Endodermal cell (in vitro differentiated cells): ENCODE measurements around the gene LRRK1. TPM values are rescaled to one million over a fixed set of nuclear protein-coding genes. Genes with fewer than 3 reads are reported as not detected.

Source experiments
- DNase-seq: peaks from one replicate; pipeline ENCODE4 v3.0.0-alpha.2; 2017
- H3K27ac ChIP-seq: 2 replicates; pipeline ENCODE4 v1.5.1; 2013; ENCODE audit warnings: mild to moderate bottlenecking, low read depth, low read length, moderate library complexity
- H3K27me3 ChIP-seq: 2 replicates; pipeline ENCODE4 v1.6.1; 2013; ENCODE audit warnings: mild to moderate bottlenecking, low read length, moderate library complexity; ENCODE audit not compliant: insufficient read depth, control insufficient read depth, poor library complexity, severe bottlenecking
- H3K36me3 ChIP-seq: 2 replicates; pipeline ENCODE4 v1.7.0; 2013; ENCODE audit warnings: mild to moderate bottlenecking, low read length, moderate library complexity; ENCODE audit not compliant: control insufficient read depth, insufficient read depth
- H3K4me1 ChIP-seq: one replicate; pipeline ENCODE4 v1.7.0; 2013; ENCODE audit warnings: low read length; ENCODE audit not compliant: control insufficient read depth, insufficient read depth
- H3K4me3 ChIP-seq: 2 replicates; pipeline ENCODE4 v1.5.1; 2013; ENCODE audit warnings: mild to moderate bottlenecking, low read length, moderate library complexity
- H3K9ac ChIP-seq: 2 replicates; pipeline ENCODE4 v1.6.1; 2013; ENCODE audit warnings: mild to moderate bottlenecking, low read length, moderate library complexity; ENCODE audit not compliant: poor library complexity, severe bottlenecking; ENCODE audit errors: extremely low read depth
- H3K9me3 ChIP-seq: 2 replicates; pipeline ENCODE4 v1.6.1; 2013; ENCODE audit warnings: mild to moderate bottlenecking, low read length, moderate library complexity; ENCODE audit not compliant: control insufficient read depth
- H3K27ac Mint-ChIP-seq: 2 replicates; pipeline ENCODE4 v1.8.0; 2020; ENCODE audit warnings: mixed read lengths
- H3K27me3 Mint-ChIP-seq: 2 replicates; pipeline ENCODE4 v1.8.0; 2021; ENCODE audit warnings: mild to moderate bottlenecking, mixed read lengths; ENCODE audit not compliant: insufficient read depth
- H3K36me3 Mint-ChIP-seq: 2 replicates; pipeline ENCODE4 v1.8.0; 2020; ENCODE audit warnings: low read depth, mixed read lengths
- H3K4me1 Mint-ChIP-seq: 2 replicates; pipeline ENCODE4 v1.8.0; 2020; ENCODE audit warnings: mixed read lengths
- H3K4me3 Mint-ChIP-seq: 2 replicates; pipeline ENCODE4 v1.8.0; 2020; ENCODE audit warnings: mild to moderate bottlenecking, moderate library complexity, mixed read lengths
- H3K9me3 Mint-ChIP-seq: 2 replicates; pipeline ENCODE4 v1.8.0; 2020; ENCODE audit warnings: mild to moderate bottlenecking, mixed read lengths
- CTCF ChIP-seq: fragments of 200-600 bp; sonication (generic); conservative IDR thresholded peaks from 2 replicates; pipeline ENCODE4 v1.5.0; 2021; ENCODE audit warnings: antibody characterized with exemption, mild to moderate bottlenecking
- WGBS, 2 experiments: methylation state at CpG; one replicate each; pipeline versions ENCODE4 v1.1.5 to v1.1.7; 2013; ENCODE audit warnings: missing lambda C conversion rate in 2 of 2, mixed read lengths in 1 of 2; ENCODE audit not compliant: insufficient coverage in 1 of 2, insufficient read length in 1 of 2; 5-methylcytosine and 5-hydroxymethylcytosine counted together
- total RNA-seq, 2 donors: library from RNA; stranded (reverse); fragmentation: NEBNext Ultra II Directional in 1 of 2; extraction: Animal tissue kit (Norgen Biotek cat#: 25700) in 1 of 2; gene quantifications; 2 replicates in 1 of 2; 3 replicates in 1 of 2; pipeline ENCODE4 v1.2.1, GENCODE V29; 2021

LRRK1 gene
- total RNA-seq, 2 donors from 2014 or later = 2.7 to 5.1 TPM

DNA sequence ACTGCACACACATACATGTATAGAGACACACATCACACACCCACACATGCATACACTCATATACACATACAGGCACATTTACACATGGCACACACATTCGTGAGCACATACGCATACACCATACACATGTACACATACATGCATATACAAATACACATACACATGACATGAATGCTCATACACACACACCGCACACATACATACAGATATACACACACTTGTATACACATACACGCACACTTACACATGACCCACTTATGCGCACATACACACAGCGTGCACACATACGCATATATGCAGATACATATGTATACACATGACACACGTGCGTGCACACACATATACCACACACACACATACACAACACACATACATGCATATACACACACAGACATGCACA lies 162.7 kb downstream of the LRRK1 start:
- no peaks in the 10 kb centered on the region for H3K9me3 Mint-ChIP-seq
- no peak overlapping the region for H3K27ac ChIP-seq
- no peak overlapping the region for H3K4me3 Mint-ChIP-seq
- no peak overlapping the region for H3K9ac ChIP-seq
- no peak for DNase-seq
- TF ChIP-seq CTCF = no peak
- H3K27ac Mint-ChIP-seq = no peak overlapping the region
- H3K4me3 ChIP-seq = no peak overlapping the region
- 93 to 97% methylated on average over 8 to 9 of the region's 9 CpGs for WGBS, 2 experiments
- no peaks in the 10 kb centered on the region for H3K36me3 Mint-ChIP-seq
- H3K4me1 Mint-ChIP-seq = peaks cover 15% of the 10 kb centered on the region
- no peaks in the 10 kb centered on the region for H3K27me3 ChIP-seq
- no peaks in the 10 kb centered on the region for H3K9me3 ChIP-seq
- H3K36me3 ChIP-seq = no peaks in the 10 kb centered on the region
- no peaks in the 10 kb centered on the region for H3K4me1 ChIP-seq
- H3K27me3 Mint-ChIP-seq = peaks cover 2% of the 10 kb centered on the region

DNA sequence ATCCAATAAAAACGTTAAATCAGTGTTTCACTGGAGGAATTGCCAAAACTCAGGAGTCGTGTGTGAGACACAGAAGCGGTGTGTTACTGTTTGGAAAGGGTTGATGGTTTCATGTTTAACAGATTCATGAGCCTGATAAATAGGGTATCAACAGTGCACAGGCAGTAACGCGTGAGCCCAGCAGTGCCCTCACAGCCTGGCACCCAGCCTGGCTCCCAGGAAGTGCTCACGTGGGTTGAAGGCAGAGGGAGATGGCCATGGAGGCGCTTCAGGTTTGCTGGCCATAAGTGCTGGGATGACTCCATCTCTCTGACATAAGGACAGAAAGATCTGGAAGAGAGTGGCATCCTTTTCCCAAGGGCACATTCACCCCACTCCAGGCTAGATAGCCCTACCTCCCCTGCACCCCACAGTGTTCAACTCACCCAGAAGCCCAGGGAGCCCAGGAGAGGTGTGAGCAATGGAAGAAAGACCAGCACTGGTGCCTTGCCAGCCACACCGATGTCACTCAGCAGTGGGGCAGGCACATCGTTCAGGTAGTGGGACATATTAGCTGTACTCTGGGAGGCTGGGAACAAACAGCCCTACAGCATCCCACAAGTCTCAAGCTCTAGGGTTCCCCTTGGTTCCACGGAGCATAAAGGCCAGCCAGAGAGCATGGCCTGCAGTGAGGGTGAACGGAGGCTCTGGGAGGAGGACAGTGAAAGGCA lies 164.3 kb downstream of the LRRK1 start:
- Mint-ChIP-seq H3K4me3 (no peak overlapping the region), H3K9me3 (no peaks in the 10 kb centered on the region), H3K27ac (no peak overlapping the region), H3K27me3 (peaks cover 3% of the 10 kb centered on the region), H3K36me3 (no peaks in the 10 kb centered on the region), H3K4me1 (peaks cover under 1% of the 10 kb centered on the region)
- 82 to 87% methylated on average over 7 to 11 of the region's 11 CpGs for WGBS, 2 experiments
- no peaks in the 10 kb centered on the region for H3K27me3 ChIP-seq
- no peak overlapping the region for H3K9ac ChIP-seq
- no peak overlapping the region for H3K27ac ChIP-seq
- TF ChIP-seq CTCF = no peak
- H3K4me1 ChIP-seq = no peaks in the 10 kb centered on the region
- H3K9me3 ChIP-seq = no peaks in the 10 kb centered on the region
- H3K4me3 ChIP-seq = no peak overlapping the region
- H3K36me3 ChIP-seq = no peaks in the 10 kb centered on the region
- no peak for DNase-seq

GRCh38 chr15:101084801-101085200 lies 165.6 kb downstream of the LRRK1 start:
- Mint-ChIP-seq H3K4me1 (no peaks in the 10 kb centered on the region), H3K27me3 (peaks cover 3% of the 10 kb centered on the region), H3K9me3 (no peaks in the 10 kb centered on the region), H3K4me3 (no peak overlapping the region), H3K36me3 (no peaks in the 10 kb centered on the region), H3K27ac (no peak overlapping the region)
- 80 to 88% methylated on average over 1 to 10 of the region's 10 CpGs for WGBS, 2 experiments
- TF ChIP-seq CTCF = no peak
- no peak for DNase-seq
- Histone ChIP-seq H3K27me3 (no peaks in the 10 kb centered on the region), H3K27ac (no peak overlapping the region), H3K4me1 (no peaks in the 10 kb centered on the region), H3K9me3 (no peaks in the 10 kb centered on the region), H3K36me3 (no peaks in the 10 kb centered on the region), H3K9ac (no peak overlapping the region), H3K4me3 (no peak overlapping the region)
